IPS DF 4.7 (cell line): ENCODE results near the gene CYP4F11.
"Not testable (repeated sequence)": the region's sequence is repeated elsewhere in the genome, so short reads cannot be mapped to it uniquely, and the experiment has no call there.

Experiments used
- DNase-seq: peaks from one replicate; pipeline ENCODE4 v3.0.0-alpha.2; 2013; ENCODE audit warnings: low spot score; ENCODE audit errors: extremely low read depth

Gene CYP4F11, protein sequence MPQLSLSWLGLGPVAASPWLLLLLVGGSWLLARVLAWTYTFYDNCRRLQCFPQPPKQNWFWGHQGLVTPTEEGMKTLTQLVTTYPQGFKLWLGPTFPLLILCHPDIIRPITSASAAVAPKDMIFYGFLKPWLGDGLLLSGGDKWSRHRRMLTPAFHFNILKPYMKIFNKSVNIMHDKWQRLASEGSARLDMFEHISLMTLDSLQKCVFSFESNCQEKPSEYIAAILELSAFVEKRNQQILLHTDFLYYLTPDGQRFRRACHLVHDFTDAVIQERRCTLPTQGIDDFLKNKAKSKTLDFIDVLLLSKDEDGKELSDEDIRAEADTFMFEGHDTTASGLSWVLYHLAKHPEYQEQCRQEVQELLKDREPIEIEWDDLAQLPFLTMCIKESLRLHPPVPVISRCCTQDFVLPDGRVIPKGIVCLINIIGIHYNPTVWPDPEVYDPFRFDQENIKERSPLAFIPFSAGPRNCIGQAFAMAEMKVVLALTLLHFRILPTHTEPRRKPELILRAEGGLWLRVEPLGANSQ

DNA sequence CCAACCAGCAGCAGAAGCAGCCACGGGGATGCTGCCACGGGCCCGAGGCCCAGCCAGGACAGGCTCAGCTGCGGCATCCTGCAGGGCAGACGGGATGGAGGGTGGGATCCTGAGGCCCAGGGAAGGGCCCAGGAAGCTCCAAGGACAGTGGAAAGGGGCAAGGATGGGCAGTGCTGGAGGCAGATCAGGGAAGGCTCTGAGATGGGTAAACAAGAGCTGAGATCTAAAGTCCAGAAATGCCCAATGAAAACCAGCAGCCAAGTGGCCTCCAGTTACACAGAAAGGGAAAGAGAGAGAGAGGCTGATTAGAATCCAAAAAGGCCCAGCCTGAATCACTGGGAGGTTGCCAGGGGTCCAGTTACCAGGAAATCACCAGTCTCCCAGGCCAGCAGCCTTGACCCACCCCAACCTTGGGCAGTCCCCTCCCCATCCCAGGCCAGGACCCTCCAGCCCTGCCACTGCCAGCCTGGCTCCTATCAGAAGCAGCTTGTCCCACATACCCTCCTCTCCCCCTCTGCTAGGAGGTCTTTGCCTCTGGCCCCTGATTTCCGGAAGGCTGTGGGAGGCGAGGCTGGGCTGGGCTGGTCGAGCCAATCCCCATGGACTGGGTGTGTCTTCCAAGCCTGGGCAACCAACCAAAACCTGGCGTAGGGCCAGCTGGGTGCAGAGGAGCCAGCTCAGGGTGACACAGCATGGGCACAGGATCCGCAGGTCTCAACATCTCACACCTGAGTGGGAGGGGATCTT lies at the start of gene CYP4F11:
Gene CYP4F11 (minus strand): TSS at position 198 of the 747 bp plus-strand sequence. CDS start 121 bp downstream, at position 77.
- no peak for DNase-seq

DNA sequence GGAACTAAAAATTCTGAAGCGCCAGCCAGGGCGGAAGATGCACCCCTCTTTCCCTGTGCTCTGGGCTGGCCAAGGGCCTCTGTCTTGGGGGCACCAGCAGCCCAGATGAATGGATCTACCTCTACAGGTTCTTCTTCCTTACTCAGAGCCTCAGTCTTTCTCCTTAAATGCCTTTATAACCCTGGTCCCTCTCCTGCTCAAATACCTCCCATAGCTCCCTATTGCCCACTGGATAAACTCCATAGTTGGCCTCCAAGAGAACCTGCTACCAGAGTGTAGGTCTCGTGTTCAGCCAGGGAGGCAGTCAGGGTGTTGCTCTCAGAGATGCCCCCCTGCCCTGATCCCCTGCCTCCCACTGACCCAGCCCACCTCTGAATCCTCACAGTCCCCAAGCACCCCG lies 45.0 kb upstream of the CYP4F11 start:
- DNase-seq = no peak

DNA sequence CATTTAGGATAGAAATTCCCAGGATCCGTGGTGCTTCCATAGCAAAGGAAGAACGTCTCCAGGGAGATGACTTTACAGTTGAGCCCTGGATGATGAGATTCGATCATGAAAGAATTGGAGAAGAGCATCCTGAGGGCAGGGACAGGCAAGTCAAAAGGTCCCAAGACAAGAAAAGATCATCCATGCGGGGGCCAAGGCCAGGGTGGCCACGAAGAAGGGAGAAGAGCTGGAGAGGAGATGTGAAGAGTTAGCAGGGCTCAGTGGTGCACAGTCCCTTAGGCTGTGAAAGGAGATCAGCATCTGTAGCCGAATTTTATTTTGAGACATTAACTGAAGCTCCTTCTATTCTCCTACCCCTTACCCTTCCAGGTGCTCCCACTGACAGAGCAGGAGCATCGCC lies 43.4 kb upstream of the CYP4F11 start:
- DNase-seq = no peak

DNA sequence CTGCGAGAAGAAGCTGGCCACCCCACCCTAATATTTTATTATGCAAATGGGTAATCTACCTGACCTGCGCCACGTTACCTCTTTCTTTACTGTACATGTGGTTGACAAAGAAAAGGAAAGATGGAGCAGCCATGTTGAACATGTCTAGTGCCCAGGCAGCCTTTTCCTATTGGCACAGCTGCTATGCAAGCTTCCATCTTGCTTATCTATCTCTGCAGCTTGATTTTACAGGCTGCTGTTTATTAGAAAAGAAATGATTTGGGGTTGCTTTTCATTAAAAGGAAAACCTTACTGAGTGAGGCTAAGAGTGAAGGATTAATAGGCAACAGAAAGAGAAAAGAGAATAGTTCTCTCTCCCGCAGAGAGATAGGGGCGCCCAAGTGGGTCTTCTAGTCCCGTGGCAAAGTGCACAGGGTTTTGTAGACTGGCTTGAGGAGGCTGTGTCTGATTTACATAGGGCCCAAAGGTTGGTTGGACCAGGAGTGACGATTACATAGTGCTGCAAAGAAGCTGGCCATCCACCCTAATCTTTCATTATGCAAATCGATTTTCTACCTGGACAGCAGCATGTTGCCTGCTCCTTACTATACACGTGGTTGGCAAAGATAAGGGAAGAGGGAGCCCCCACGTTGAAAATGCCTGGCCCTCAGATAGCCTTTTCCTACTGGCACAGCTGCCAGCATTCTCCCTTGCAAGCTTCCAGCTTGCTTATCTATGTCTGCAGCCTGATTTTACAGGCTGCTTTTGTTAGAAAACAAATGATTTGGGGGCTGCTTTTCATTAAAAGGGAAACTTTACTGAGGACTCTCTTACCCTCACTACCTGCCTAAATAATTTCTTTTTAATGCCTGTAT lies 42.7 kb upstream of the CYP4F11 start:
- DNase-seq = no peak

DNA sequence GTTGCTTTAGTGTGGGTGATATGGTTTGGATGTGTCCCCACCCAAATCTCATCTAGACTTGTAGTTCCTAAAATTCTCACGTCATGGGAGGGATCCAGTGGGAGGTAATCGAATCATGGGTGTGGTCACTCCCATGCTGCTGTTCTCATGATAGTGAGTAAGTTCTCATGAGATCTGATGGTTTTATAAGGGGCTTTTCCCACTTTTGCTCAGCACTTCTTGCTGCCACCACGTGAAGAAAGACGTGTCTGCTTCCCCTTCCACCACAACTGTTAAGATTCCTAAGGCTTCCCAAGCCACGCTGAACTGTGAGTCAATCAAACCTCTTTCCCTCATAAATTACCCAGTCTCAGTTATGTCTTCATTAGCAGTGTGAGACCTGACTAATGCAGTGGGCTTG lies 40.5 kb upstream of the CYP4F11 start:
- DNase-seq = no peak

DNA sequence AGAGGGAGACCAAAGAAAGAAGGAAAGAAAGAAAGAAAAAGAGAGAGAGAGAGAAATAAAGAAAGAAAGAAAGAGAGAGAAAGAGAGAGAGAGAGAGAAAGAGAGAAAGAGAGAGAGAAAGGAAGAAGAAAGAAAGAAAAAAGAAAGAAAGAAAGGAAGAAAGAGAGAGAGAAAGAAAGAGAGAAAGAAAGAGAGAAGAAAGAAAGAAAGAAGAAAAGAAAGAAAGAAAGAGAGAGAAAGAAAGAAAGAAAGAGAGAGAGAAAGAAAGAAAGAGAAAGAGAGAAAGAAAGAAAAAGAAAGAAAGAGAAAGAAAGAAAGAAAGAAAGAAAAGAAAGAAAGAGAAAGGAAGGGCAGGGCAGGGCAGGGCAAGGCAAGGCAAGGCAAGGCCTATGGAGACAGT lies 37.7 kb upstream of the CYP4F11 start:
- not testable (repeated sequence) for DNase-seq

DNA sequence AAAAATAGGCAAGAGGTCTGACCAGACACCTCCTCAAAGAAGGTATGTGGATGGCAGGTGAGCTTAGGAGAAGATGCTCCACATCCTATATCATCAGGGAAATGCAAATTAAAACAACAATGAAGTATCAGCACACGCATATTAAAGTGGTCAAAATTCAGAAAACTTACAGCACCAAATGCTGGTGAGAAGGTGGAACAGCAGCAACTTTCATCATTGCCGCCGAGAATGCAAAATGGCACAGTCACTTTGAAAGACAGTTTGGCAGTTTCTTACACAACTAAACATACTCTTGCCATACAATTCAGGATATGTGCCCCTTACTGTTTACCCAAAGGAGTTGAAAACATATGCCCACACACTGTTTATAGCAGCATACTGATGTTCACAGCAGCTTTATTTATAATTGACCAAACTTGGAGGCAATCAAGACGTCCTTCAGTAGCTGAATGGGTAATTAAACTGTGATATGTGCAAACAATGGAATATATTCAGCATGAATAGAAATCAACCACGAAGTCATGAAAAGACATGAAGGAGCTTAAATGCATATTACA lies 37.0 kb upstream of the CYP4F11 start:
- no peak for DNase-seq

DNA sequence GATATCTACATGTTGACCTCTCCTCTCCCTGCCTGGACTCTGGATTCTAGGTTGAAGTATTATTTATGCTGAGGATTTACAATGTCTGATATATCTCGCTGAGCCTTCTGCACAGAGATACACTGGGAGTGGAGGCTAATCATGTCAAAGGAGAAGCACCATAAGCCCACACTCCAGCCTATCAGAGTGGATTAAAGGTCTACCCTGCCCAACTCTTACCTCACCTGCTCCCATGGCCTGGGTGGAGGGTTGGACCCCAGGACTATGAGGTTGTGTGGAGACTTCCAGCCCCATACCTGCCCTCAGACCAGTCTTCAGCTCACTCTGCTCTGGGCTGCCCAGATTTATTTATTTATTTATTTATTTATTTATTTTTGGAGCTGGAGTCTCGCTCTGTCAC lies 29.9 kb upstream of the CYP4F11 start:
- no peak for DNase-seq

DNA sequence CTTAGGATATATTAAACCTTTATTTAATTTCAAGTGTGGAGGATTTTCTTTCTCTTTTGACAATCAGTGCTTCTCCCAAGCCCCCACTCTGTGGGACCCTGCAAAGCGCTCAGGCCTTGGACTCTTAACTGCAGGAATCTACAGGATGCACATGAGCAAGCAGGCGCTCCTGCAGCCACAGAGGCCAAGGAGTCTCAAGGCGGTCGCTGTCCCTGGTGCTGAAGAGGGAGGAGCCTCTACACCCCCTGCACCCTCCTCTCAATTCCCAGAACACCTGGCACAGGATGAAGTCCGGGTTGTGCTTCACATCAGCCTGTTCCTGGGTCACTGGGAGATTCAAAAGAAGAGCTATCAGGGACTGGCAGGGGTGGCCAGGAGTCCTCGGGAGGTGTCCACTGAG lies 28.0 kb upstream of the CYP4F11 start:
- DNase-seq = no peak

DNA sequence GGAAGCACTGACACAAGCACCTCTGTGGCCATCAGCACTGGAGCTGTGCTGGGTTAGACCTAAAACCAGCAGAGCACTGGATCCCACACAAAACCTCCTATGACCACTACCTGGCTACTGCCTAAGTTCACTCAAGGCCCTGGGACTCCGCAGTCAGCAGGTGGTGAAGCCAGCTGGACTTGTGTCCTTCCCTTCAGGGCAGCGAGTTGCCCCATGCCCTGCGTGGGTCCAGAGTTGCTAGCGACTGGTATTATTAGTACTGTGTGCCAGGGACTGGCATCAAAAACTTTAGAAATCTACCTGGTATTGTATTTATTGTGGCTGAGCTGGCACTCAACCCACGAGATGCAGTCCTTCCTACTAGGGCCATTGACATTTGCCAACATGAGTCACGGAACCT lies 20.5 kb upstream of the CYP4F11 start:
- DNase-seq = no peak

DNA sequence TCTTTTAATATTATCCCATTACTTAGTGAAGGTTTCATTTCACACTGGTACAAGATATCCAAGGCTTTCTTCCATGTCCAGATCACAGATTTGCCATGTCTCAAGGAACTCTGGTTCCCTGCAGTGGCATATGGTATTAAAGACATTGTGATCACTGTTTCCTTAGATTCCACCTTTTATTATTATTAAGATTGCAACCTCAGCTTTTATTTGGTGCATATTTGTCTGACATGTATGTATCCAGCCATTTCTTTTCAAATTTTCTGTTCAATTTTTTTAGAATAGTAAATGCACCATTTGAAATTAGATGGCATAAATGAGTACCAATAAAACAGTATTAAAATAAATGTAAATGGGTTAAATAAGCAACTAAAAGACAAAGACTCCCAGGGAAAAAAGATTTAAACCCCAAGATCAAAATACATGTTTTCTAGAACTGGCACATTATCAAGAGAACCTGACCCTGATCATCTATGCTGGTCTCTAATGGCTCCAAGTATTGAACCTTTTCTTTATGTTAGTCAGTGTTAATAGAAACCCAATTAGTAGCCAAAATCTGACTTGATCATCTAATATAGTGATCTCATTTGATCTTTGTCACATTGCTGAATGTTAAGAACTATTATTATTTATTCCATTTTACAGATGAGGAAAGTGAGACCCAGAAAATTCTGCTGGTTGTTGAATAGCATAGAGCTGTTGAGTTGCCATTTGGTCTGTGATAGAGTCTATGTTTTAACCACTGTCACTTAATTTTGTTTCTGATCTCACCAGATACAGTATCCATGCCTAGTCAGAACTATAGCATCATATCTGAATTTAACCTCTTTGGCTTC lies 14.1 kb upstream of the CYP4F11 start, which contains the start of gene OR10H4:
Gene OR10H4 (plus strand): TSS at position 786 of the 836 bp plus-strand sequence. CDS start 0 bp downstream, at position 786.
- no peak for DNase-seq

DNA sequence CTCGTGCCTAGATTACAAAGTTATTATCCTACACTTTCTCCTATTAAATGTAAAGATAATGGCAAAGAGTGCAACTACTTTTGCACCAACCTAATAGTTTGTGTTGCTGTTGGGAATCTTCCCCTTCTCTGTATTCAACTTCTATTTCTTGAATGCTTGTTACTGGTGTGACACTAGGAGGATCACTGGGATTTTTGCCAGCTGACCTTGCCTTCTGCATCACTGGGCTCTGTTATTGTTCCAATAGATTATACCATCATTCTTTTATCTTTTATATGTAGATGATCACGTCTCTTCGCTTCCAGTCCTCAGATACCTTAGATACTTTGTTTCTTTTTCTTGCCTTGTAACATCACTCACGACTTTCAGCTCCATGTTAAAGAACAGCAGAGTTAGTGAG lies 11.0 kb upstream of the CYP4F11 start:
- no peak for DNase-seq

DNA sequence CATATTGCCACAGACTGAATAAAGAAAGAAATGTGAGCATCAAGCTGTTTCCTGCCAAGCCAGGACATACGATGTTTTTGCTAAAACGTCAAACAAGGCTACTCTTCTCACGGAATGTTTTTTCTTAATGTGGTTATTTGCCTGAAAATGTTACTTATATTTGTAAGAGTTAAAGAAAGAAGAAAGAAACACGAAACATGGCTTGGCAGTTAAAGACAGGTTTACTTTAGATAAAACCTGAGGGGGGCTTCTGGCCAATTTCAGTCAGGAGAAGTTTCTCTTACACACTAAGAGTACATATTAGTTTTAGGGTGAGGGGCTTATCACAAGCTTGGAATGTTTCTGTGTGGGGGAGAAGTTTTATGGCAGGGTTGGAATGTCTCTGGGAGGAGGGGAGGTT lies 10.1 kb upstream of the CYP4F11 start:
- no peak for DNase-seq

DNA sequence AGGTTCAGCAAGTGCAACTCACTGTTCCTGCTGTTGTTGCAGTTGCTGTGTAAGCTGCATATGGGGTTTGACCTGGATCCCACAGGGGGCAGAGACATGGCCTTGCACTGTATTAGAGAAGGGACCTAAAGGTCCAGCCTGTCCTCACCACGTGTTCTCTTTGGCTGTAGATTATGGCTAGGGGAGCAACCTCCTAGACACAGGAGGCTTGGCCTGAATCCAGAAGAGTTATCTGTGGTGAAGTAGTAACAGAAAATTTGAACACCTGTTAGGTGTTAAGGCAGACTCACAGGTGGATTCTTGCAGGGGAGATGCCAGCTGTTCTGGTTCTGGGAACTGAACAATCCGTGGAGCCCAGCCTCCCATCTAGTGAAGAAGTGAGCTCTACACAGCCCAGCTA lies 3.4 kb upstream of the CYP4F11 start:
- no peak for DNase-seq

DNA sequence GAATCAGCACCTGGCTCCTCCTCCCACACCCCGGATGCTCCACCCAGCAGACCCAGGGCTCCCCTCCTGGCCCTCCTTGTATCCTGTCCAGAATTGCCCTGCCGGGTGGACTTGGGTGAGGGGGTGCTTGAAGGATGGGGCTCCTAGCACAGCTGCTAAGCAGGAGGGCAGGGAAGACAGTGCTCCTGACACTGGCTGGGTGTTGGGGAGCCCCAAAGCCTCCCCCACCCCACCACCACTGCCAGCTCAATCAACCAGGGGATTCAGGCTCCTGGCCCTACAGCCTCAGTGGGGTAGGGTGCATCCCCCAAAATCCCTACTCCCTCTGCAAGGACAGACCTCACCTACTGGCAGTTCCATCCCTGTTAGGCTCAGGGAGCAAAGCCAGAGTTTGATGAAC lies 2.6 kb upstream of the CYP4F11 start:
- DNase-seq = no peak

DNA sequence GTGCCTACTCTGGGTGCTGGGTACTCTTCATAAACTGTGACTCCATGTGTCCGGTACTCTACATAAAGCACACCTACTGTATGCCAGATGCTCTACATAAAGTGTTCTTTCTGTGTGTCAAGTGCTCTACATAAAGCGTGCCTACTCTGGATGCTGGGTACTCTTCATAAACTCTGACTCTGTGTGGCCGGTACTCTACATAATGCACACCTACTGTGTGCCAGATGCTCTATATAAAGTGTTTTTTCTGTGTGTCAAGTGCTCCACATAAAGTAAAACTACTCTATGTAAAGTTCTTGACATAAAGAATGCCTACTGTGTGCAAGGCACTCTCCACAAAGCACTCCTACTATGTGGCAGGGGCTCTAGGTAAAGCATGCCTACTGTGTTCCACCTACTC lies 1.8 kb upstream of the CYP4F11 start:
- no peak for DNase-seq

DNA sequence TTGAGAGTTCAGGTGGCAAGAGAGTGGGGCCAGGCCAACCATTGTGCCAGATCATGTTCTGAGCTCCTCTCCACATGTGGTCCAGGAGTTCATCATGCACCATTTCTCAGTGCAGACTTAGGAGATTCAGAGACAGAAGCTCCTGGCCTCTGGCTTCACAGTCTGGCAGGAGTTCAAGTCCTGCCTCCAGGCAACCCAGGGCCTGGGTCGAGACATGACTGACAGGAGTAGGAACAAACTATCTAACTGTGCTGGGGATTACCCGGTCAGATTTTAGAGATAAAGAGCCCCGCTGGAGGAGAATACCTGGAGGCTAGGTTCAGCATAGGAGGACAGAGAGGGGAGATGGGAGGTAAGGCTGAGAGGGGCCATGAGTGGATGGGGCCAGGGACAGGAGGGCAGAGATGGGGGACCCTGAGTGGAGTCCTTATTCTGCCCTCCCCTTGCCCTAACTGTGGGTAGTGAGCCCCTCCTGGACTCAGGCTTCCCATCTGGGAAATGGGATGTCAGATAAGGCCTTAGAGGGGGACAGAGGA lies 906 bp upstream of the CYP4F11 start:
- DNase-seq = no peak

DNA sequence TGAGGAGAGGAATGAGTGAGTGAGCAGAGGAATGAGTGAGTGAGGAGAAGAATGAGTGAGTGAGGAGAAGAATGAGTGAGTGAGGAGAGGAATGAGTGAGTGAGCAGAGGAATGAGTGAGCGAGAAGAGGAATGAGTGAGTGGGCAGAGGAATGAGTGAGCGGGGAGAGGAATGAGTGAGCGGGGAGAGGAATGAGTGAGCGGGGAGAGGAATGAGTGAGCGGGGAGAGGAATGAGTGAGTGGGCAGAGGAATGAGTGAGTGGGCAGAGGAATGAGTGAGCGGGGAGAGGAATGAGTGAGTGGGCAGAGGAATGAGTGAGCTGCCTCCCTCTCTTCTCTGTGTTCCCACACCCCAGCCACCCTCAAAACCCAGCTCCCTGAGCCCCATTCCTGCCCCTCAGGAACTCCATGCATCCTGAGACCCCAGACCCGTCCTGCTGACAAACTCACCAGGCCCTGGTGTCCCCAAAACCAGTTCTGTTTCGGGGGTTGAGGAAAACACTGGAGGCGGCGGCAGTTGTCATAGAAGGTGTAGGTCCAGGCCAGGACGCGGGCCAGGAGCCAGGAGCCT lies 483 bp downstream of the CYP4F11 start:
- DNase-seq = not testable (repeated sequence)

DNA sequence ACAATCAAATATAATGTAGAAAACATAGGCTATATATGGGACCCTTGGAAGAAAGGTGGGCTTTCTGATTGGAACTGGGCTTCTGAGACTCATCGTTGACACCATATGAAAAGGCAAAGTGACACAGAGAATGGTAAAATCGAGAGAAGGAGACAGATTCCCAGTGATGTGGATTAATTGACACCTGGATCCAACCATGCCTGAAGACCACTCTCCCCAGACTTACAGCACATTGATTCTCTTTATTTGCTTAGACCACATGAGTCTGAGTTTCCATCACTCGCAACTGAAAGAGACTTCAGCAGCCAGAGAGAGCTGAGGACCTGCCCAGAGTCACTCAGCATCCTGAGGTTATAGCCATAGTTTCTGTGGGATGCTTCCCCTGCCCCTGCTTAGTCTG lies 6.0 kb downstream of the CYP4F11 start:
- DNase-seq = no peak

DNA sequence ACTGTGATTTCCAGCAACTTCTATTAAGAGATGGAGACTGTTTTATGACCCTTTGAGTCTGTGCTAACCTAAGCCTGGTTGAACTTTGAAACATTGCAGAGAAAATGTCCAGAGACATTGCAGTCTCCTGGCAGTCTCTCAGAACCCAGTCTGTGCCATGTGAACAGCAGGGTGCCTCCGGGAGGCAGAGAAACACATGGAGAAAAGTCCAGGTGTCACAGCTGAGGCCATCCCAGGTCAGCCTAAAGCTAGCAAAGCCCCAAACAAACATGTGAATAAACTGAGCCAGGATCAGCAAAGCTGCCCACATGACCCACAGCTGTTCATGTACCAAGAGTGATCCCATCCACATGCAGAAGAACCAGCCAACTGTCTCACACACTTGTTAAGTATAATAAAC lies 7.8 kb downstream of the CYP4F11 start:
- DNase-seq = no peak
